BE2C (cell line): ENCODE data around the gene FBXO22.
"Not testable (repeated sequence)": the region's sequence is repeated elsewhere in the genome, so short reads cannot be mapped to it uniquely, and the experiment has no call there.

Source experiments
- DNase-seq: peaks from one replicate; pipeline ENCODE4 v3.0.0-alpha.2; 2020
- H3K27me3 ChIP-seq: fragments of 250-450 bp; sonication (Bioruptor Pico); 2 replicates; pipeline ENCODE4 v1.5.1; 2020; ENCODE audit warnings: mild to moderate bottlenecking
- H3K36me3 ChIP-seq: fragments of 250-450 bp; sonication (Bioruptor Pico); 2 replicates; pipeline ENCODE4 v1.5.1; 2020; ENCODE audit warnings: mild to moderate bottlenecking
- H3K4me1 ChIP-seq: fragments of 250-450 bp; sonication (Bioruptor Pico); 2 replicates; pipeline ENCODE4 v1.5.1; 2020
- H3K4me3 ChIP-seq: 2 replicates; pipeline ENCODE4 v1.5.1; 2011; ENCODE audit warnings: low read depth, low read length
- H3K9me3 ChIP-seq: fragments of 250-450 bp; sonication (Bioruptor Pico); 2 replicates; pipeline ENCODE4 v1.5.1; 2020
- CTCF ChIP-seq: IDR thresholded peaks from 2 replicates; pipeline ENCODE4 v1.5.1; 2012; ENCODE audit warnings: mild to moderate bottlenecking, low read depth, low read length

Gene FBXO22

GRCh38 chr15:75952525-75952924 lies 48.8 kb downstream of the FBXO22 start:
- no peak overlapping the region for H3K4me3 ChIP-seq
- H3K27me3 ChIP-seq, result peaks cover 27% of the 10 kb centered on the region
- no peaks in the 10 kb centered on the region for H3K9me3 ChIP-seq
- DNase-seq, result no peak
- no peaks in the 10 kb centered on the region for H3K36me3 ChIP-seq
- TF ChIP-seq CTCF, result no peak
- no peaks in the 10 kb centered on the region for H3K4me1 ChIP-seq

DNA sequence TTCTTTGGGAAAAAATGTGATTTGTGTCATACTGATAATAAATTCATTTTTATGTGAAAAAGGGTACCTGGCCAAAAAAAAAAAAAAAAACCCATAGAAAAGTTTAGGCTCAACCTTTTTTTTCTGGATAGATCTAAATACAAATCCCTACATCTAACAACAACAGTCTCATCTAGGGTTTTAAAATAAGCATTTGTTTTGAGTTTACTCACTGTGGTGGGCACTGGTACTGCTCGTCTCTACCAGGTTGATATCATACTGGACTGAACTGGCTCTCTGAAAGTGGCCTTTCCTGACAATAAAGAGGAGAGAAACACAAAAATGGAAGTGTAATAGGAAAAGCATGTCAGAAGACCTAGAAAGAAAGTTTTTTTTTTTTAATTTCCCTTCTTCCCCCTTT lies 52.0 kb downstream of the FBXO22 start:
- Histone ChIP-seq H3K4me1 (no peaks in the 10 kb centered on the region), H3K27me3 (peaks cover 32% of the 10 kb centered on the region), H3K4me3 (no peak overlapping the region), H3K36me3 (no peaks in the 10 kb centered on the region), H3K9me3 (no peaks in the 10 kb centered on the region)
- TF ChIP-seq CTCF, result no peak
- DNase-seq, result no peak

DNA sequence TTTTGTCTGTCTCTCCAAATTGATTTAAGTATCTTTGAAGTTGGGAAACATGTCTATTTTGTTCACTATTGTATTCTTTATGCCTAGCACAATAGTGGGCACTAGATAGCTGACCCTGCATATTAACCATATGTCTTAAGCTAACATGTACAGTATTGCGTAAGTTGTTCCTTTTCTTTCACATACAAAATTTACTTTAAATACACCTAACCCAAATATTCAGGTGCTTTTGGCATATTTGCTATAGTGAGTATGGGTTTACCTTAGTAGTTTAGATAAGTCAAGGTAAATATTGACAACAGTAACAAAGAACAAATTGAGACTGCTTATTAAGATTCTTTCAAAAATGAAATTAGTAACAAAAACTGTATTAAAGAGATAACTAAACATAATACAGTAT lies 57.7 kb downstream of the FBXO22 start:
- DNase-seq, result no peak
- Histone ChIP-seq H3K4me3 (no peak overlapping the region), H3K9me3 (no peaks in the 10 kb centered on the region)

GRCh38 chr15:75966073-75966472 lies 62.4 kb downstream of the FBXO22 start:
- H3K4me3 ChIP-seq, result no peak overlapping the region
- no peaks in the 10 kb centered on the region for H3K36me3 ChIP-seq
- H3K9me3 ChIP-seq, result no peaks in the 10 kb centered on the region
- no peaks in the 10 kb centered on the region for H3K4me1 ChIP-seq
- no peak for DNase-seq
- peaks cover 17% of the 10 kb centered on the region for H3K27me3 ChIP-seq
- TF ChIP-seq CTCF, result no peak

More for the DNA sequence above, 57.7 kb downstream of the FBXO22 start:
- Histone ChIP-seq H3K27me3 (peaks cover 24% of the 10 kb centered on the region), H3K4me1 (no peaks in the 10 kb centered on the region), H3K36me3 (no peaks in the 10 kb centered on the region)
- TF ChIP-seq CTCF, result no peak

- not testable (repeated sequence) for H3K4me1 ChIP-seq, H3K36me3 ChIP-seq, DNase-seq
These were observed 73.1 kb downstream of the FBXO22 start for GRCh38 chr15:75976766-75977165.

GRCh38 chr15:75981149-75981815 lies 77.6 kb downstream of the FBXO22 start:
- Histone ChIP-seq H3K9me3 (no peaks in the 10 kb centered on the region; the same call in 1 of the 2 replicates), H3K36me3 (no peaks in the 10 kb centered on the region), H3K27me3 (peaks cover 31% of the 10 kb centered on the region), H3K4me3 (no peak overlapping the region), H3K4me1 (no peaks in the 10 kb centered on the region)
- DNase-seq, result no peak
- no peak for TF ChIP-seq CTCF

More at GRCh38 chr15:75976766-75977165, 73.1 kb downstream of the FBXO22 start:
- peaks cover 43% of the 10 kb centered on the region for H3K27me3 ChIP-seq
- not testable (repeated sequence) for H3K9me3 ChIP-seq, H3K4me3 ChIP-seq
